Osteocyte (in vitro differentiated cells): ENCODE results near the gene KRT36. TPM values are rescaled to one million over a fixed set of nuclear protein-coding genes. Genes with fewer than 3 reads are reported as not detected.

ENCODE experiments used
- DNase-seq: peaks from one replicate; pipeline ENCODE4 v3.0.0; 2021; ENCODE audit warnings: mixed read lengths; ENCODE audit not compliant: unreplicated experiment; ENCODE audit errors: extremely low spot score
- H3K27ac Mint-ChIP-seq: one replicate; pipeline ENCODE4 v1.8.0; 2021; ENCODE audit warnings: mild to moderate bottlenecking, mixed read lengths; ENCODE audit not compliant: unreplicated experiment
- H3K27me3 Mint-ChIP-seq: one replicate; pipeline ENCODE4 v1.8.0; 2021; ENCODE audit warnings: mixed read lengths; ENCODE audit not compliant: unreplicated experiment
- H3K36me3 Mint-ChIP-seq: one replicate; pipeline ENCODE4 v1.8.0; 2021; ENCODE audit warnings: mixed read lengths; ENCODE audit not compliant: unreplicated experiment
- H3K4me1 Mint-ChIP-seq: one replicate; pipeline ENCODE4 v1.8.0; 2021; ENCODE audit warnings: mixed read lengths; ENCODE audit not compliant: unreplicated experiment
- H3K4me3 Mint-ChIP-seq: one replicate; pipeline ENCODE4 v1.8.0; 2021; ENCODE audit warnings: mild to moderate bottlenecking, moderate library complexity, mixed read lengths; ENCODE audit not compliant: unreplicated experiment
- H3K9me3 Mint-ChIP-seq: one replicate; pipeline ENCODE4 v1.8.0; 2021; ENCODE audit warnings: mixed read lengths; ENCODE audit not compliant: unreplicated experiment
- total RNA-seq: library from RNA; stranded (reverse); gene quantifications from 2 replicates; pipeline ENCODE4 v1.2.1, GENCODE V29; 2021
- TF ChIP-seq, protein P1 (sequence below): fragments of 200-600 bp; sonication (generic); IDR thresholded peaks from 2 replicates; pipeline ENCODE4 v1.5.0; 2021; ENCODE audit warnings: antibody characterized with exemption, mild to moderate bottlenecking, moderate library complexity

KRT36 gene
- total RNA-seq, 1 donor from 2014 or later: not detected

DNA sequence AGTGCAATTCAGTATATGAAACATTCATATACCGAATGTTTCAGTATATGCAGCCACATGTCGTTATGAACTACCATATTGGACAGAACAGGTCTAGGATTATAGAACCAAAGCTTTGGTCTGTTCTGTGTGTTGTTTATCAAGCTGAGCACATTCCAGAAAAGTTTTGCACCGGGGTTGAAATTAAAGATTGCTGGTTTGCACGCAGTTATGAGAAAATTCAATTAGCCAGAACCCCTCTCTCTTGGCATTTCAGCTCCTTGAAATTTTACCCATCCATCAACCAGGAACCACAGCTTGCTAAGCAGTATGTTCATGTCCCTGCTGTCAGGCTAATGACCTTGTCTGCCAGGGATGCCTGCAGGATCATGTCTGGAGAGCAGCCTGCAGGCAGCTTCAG, 32.0 kb downstream of the KRT36 start:
- H3K27me3 Mint-ChIP-seq: peaks cover 8% of the 10 kb centered on the region
- H3K4me1 Mint-ChIP-seq: no peaks in the 10 kb centered on the region
- DNase-seq: no peak
- H3K9me3 Mint-ChIP-seq: no peaks in the 10 kb centered on the region
- H3K4me3 Mint-ChIP-seq: no peak overlapping the region
- no peak overlapping the region for H3K27ac Mint-ChIP-seq
- H3K36me3 Mint-ChIP-seq: no peaks in the 10 kb centered on the region
- TF ChIP-seq, protein P1, sequence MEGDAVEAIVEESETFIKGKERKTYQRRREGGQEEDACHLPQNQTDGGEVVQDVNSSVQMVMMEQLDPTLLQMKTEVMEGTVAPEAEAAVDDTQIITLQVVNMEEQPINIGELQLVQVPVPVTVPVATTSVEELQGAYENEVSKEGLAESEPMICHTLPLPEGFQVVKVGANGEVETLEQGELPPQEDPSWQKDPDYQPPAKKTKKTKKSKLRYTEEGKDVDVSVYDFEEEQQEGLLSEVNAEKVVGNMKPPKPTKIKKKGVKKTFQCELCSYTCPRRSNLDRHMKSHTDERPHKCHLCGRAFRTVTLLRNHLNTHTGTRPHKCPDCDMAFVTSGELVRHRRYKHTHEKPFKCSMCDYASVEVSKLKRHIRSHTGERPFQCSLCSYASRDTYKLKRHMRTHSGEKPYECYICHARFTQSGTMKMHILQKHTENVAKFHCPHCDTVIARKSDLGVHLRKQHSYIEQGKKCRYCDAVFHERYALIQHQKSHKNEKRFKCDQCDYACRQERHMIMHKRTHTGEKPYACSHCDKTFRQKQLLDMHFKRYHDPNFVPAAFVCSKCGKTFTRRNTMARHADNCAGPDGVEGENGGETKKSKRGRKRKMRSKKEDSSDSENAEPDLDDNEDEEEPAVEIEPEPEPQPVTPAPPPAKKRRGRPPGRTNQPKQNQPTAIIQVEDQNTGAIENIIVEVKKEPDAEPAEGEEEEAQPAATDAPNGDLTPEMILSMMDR: no peak

DNA sequence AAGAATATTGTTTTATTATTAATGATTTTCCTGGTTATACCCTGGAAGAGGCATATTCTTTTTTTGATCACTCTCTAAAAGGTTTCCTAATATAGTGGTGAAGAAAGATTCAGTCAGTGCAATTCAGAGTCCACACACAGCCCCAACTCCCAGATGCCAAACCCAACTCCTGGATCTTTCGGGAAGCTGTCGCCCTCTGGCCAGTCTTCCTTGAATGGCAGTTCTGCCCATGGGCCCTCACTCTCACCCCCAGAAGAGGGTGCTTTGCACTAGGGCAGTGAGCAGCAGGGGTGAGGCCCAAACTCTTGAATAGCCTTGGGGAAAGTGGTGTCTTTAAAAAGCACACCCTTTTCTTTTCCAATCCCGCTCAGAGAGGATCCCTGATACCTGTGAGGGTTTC, 33.5 kb downstream of the KRT36 start:
- H3K4me1 Mint-ChIP-seq: no peaks in the 10 kb centered on the region
- peaks cover 3% of the 10 kb centered on the region for H3K9me3 Mint-ChIP-seq
- TF ChIP-seq, protein P1: no peak
- no peak overlapping the region for H3K4me3 Mint-ChIP-seq
- no peak for DNase-seq
- peaks cover 8% of the 10 kb centered on the region for H3K27me3 Mint-ChIP-seq
- no peaks in the 10 kb centered on the region for H3K36me3 Mint-ChIP-seq
- H3K27ac Mint-ChIP-seq: no peak overlapping the region

DNA sequence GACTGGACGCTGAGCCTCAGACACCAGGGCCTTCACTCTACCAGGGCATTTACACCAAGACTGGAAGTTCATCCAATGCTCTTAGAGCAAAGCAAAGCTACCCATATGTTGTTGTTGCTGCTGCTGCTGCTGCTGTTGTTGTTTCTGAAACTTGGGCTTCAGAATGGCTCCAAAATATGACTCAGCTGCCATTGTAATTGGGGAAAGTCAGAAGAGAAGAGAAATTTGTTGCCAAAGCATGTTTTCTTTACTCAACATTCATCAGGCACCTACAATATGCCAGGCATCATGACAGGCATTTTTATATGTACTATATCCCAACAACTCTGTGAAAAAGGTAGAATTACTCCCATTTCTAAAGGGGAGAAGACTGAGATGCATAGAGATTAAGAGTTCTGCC, 34.5 kb downstream of the KRT36 start:
- no peak for DNase-seq
- Mint-ChIP-seq H3K4me3 (no peak overlapping the region), H3K36me3 (no peaks in the 10 kb centered on the region), H3K4me1 (no peaks in the 10 kb centered on the region), H3K27ac (no peak overlapping the region), H3K9me3 (peaks cover 6% of the 10 kb centered on the region), H3K27me3 (peaks cover 8% of the 10 kb centered on the region)
- TF ChIP-seq, protein P1: no peak

DNA sequence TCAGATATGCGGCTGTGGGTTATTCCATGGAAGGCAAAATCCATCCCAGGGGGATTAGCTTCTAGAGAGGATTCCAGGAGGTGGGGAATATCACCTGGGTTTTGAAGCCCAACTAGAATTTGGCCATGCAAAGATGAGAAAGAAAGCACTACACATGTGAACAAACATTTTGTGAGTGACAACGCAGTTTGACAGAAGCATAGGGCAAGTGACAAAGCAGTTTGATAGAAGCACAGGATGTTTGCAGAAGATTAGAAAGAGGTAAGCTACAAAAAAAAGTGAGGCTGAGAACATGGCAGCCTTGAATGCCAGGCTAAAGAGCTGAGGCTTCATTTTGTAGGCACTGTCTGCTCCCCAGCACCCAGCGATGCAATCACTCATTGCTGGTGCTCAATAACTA, 36.6 kb downstream of the KRT36 start:
- DNase-seq: no peak
- TF ChIP-seq, protein P1: no peak
- H3K9me3 Mint-ChIP-seq: peaks cover 6% of the 10 kb centered on the region
- peaks cover under 1% of the 10 kb centered on the region for H3K27me3 Mint-ChIP-seq
- no peaks in the 10 kb centered on the region for H3K4me1 Mint-ChIP-seq
- no peak overlapping the region for H3K27ac Mint-ChIP-seq
- H3K36me3 Mint-ChIP-seq: no peaks in the 10 kb centered on the region
- H3K4me3 Mint-ChIP-seq: no peak overlapping the region

DNA sequence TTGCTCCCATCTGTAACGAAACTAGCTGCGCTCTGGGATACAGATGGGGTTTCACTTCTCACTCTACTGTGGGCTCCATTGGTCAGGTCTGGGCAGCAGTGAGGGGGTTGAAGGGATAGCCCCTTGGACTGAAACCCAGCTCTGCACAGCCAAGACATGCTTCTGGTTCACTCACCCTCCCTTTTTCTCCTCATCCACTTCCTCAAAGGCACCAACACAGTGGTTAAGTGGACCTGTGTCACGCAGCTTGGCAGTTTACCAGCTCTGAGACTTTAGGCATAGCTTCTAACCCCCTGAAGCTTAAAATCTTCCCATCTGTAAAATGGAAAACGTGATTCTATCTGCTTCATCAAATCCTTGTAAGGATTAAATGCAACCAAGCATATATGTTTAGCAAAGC, 37.4 kb downstream of the KRT36 start:
- Mint-ChIP-seq H3K4me1 (no peaks in the 10 kb centered on the region), H3K9me3 (peaks cover 6% of the 10 kb centered on the region), H3K27me3 (no peaks in the 10 kb centered on the region), H3K4me3 (no peak overlapping the region), H3K27ac (no peak overlapping the region), H3K36me3 (no peaks in the 10 kb centered on the region)
- no peak for DNase-seq
- TF ChIP-seq, protein P1: no peak
